Liver (tissue), 9 donors: ENCODE results near the gene FSIP1. TPM values are rescaled to one million over a fixed set of nuclear protein-coding genes. Genes with fewer than 3 reads are reported as not detected.

Source experiments
- DNase-seq: peaks from one replicate; pipeline ENCODE4 v3.0.0-alpha.2; 2017; ENCODE audit warnings: low spot score
- H3K27ac ChIP-seq, 2 donors: one replicate each; pipeline ENCODE4 v1.7.0; 2013; ENCODE audit warnings: inconsistent platforms in 2 of 2, low read length in 2 of 2, control low read depth in 1 of 2, low read depth in 1 of 2, mild to moderate bottlenecking in 1 of 2
- H3K27me3 ChIP-seq, 4 donors: one replicate each; pipeline versions ENCODE4 v1.6.1 to v1.7.0; 2013; ENCODE audit warnings: low read length in 3 of 4, inconsistent platforms in 1 of 4, mild to moderate bottlenecking in 1 of 4, moderate library complexity in 1 of 4; ENCODE audit not compliant: control insufficient read depth in 4 of 4, insufficient read depth in 4 of 4
- H3K36me3 ChIP-seq, 4 donors: one replicate each; pipeline versions ENCODE4 v1.6.1 to v1.7.0; 2013; ENCODE audit warnings: low read length in 3 of 4, mild to moderate bottlenecking in 3 of 4, low read depth in 1 of 4, moderate library complexity in 1 of 4; ENCODE audit not compliant: control insufficient read depth in 4 of 4, insufficient read depth in 3 of 4
- H3K4me1 ChIP-seq, 4 donors: one replicate each; pipeline versions ENCODE4 v1.6.1 to v1.7.0; 2013; ENCODE audit warnings: low read length in 3 of 4, mild to moderate bottlenecking in 3 of 4, moderate library complexity in 1 of 4; ENCODE audit not compliant: control insufficient read depth in 4 of 4, insufficient read depth in 4 of 4
- H3K4me3 ChIP-seq, 3 donors: one replicate each; pipeline versions ENCODE4 v1.6.1 to v1.7.0; 2013; ENCODE audit warnings: low read length in 3 of 3, control low read depth in 1 of 3, low read depth in 1 of 3, mild to moderate bottlenecking in 1 of 3
- H3K9ac ChIP-seq, 2 donors: one replicate each; pipeline ENCODE4 v1.7.0; 2013; ENCODE audit warnings: low read length in 2 of 2, mild to moderate bottlenecking in 2 of 2, moderate library complexity in 2 of 2, control low read depth in 1 of 2, low read depth in 1 of 2
- H3K9me3 ChIP-seq, 4 donors: one replicate each; pipeline versions ENCODE4 v1.6.1 to v1.7.0; 2013; ENCODE audit warnings: low read length in 3 of 4; ENCODE audit not compliant: control insufficient read depth in 4 of 4
- EGR1 ChIP-seq, 2 donors: IDR thresholded peaks; 2 replicates each; pipeline ENCODE4 v1.6.1; 2016 to 2018; ENCODE audit warnings: antibody characterized with exemption in 2 of 2, low read depth in 2 of 2
- FOXA1 ChIP-seq: IDR thresholded peaks from 2 replicates; pipeline ENCODE4 v1.6.1; 2016; ENCODE audit warnings: antibody characterized with exemption
- FOXA2 ChIP-seq: IDR thresholded peaks from 2 replicates; pipeline ENCODE4 v1.6.1; 2016; ENCODE audit warnings: antibody characterized with exemption
- GABPA ChIP-seq, 2 donors: IDR thresholded peaks in 1 of 2; conservative IDR thresholded peaks in 1 of 2; 2 replicates each; pipeline ENCODE4 v1.6.1; 2016; ENCODE audit warnings: antibody characterized with exemption in 2 of 2, mild to moderate bottlenecking in 1 of 2, moderate library complexity in 1 of 2
- HNF4A ChIP-seq, 2 donors: conservative IDR thresholded peaks; 2 replicates each; pipeline ENCODE4 v1.6.1; 2016; ENCODE audit warnings: antibody characterized with exemption in 2 of 2, mild to moderate bottlenecking in 2 of 2
- HNF4G ChIP-seq: IDR thresholded peaks from 2 replicates; pipeline ENCODE4 v1.6.1; 2016; ENCODE audit warnings: antibody characterized with exemption
- JUND ChIP-seq, 2 donors: IDR thresholded peaks; 2 replicates each; pipeline ENCODE4 v1.6.1; 2016; ENCODE audit warnings: antibody characterized with exemption in 2 of 2
- NR2F2 ChIP-seq: IDR thresholded peaks from 2 replicates; pipeline ENCODE4 v1.6.1; 2016; ENCODE audit warnings: antibody characterized with exemption
- RAD21 ChIP-seq, 2 donors: IDR thresholded peaks; 2 replicates each; pipeline ENCODE4 v1.6.1; 2016; ENCODE audit warnings: antibody characterized with exemption in 2 of 2, mild to moderate bottlenecking in 2 of 2
- RXRA ChIP-seq, 2 donors: IDR thresholded peaks; 2 replicates each; pipeline ENCODE4 v1.6.1; 2017 to 2018; ENCODE audit warnings: antibody characterized with exemption in 2 of 2, mild to moderate bottlenecking in 1 of 2
- SP1 ChIP-seq: IDR thresholded peaks from 2 replicates; pipeline ENCODE4 v1.6.1; 2018; ENCODE audit warnings: antibody characterized with exemption, mild to moderate bottlenecking
- TAF1 ChIP-seq: conservative IDR thresholded peaks from 2 replicates; pipeline ENCODE4 v1.6.1; 2016; ENCODE audit warnings: antibody characterized with exemption, mild to moderate bottlenecking
- YY1 ChIP-seq: IDR thresholded peaks from 2 replicates; pipeline ENCODE4 v1.6.1; 2016; ENCODE audit warnings: antibody characterized with exemption, mild to moderate bottlenecking
- WGBS: extraction: QIAGEN DNeasy Blood & Tissue Kit; methylation state at CpG from one replicate; pipeline ENCODE4 v1.1.7; 2013; 5-methylcytosine and 5-hydroxymethylcytosine counted together
- polyA plus RNA-seq, 2 donors: library from polyadenylated mRNA; stranded (reverse) in 1 of 2; unstranded in 1 of 2; fragments of 200-250 nt in 1 of 2; fragments of >200 nt in 1 of 2; fragmentation: Nextera tagmentation in 1 of 2; extraction: Ambion mirVana in 1 of 2; gene quantifications; one replicate each; pipeline versions ENCODE4 v1.2.1 to v1.2.3, GENCODE V29; 2013 to 2015
- total RNA-seq, 2 donors: library from RNA; depleted of rRNA; stranded (reverse); fragments of >200 nt; gene quantifications; one replicate each; pipeline ENCODE4 v1.2.3, GENCODE V29; 2014
- TF ChIP-seq, protein P1 (sequence below): IDR thresholded peaks from 2 replicates; pipeline ENCODE4 v1.6.1; 2016; ENCODE audit warnings: antibody characterized with exemption, mild to moderate bottlenecking
- TF ChIP-seq, protein P2 (sequence below): IDR thresholded peaks from 2 replicates; pipeline ENCODE4 v1.6.1; 2016; ENCODE audit warnings: antibody characterized with exemption
- TF ChIP-seq, protein P3 (sequence below): IDR thresholded peaks from 2 replicates; pipeline ENCODE4 v1.6.1; 2016; ENCODE audit warnings: antibody characterized with exemption
- TF ChIP-seq, protein P4 (sequence below): fragments of 150-350 bp; IDR thresholded peaks from 2 replicates; pipeline ENCODE4 v1.5.1; 2017; ENCODE audit warnings: improper control_type of control experiment, low read depth, low read length; ENCODE audit not compliant: missing input control
- TF ChIP-seq, protein P5 (sequence below): IDR thresholded peaks from 2 replicates; pipeline ENCODE4 v1.6.1; 2016; ENCODE audit warnings: antibody characterized with exemption
- donor health status: healthy.
- donor health status: healthy.
- donor health status: healthy.
- donor health status: healthy.
- donor health status: healthy.

FSIP1 gene
- total and polyA plus RNA-seq, 4 donors, result 0.05 to 0.29 (median 0.13) TPM

DNA sequence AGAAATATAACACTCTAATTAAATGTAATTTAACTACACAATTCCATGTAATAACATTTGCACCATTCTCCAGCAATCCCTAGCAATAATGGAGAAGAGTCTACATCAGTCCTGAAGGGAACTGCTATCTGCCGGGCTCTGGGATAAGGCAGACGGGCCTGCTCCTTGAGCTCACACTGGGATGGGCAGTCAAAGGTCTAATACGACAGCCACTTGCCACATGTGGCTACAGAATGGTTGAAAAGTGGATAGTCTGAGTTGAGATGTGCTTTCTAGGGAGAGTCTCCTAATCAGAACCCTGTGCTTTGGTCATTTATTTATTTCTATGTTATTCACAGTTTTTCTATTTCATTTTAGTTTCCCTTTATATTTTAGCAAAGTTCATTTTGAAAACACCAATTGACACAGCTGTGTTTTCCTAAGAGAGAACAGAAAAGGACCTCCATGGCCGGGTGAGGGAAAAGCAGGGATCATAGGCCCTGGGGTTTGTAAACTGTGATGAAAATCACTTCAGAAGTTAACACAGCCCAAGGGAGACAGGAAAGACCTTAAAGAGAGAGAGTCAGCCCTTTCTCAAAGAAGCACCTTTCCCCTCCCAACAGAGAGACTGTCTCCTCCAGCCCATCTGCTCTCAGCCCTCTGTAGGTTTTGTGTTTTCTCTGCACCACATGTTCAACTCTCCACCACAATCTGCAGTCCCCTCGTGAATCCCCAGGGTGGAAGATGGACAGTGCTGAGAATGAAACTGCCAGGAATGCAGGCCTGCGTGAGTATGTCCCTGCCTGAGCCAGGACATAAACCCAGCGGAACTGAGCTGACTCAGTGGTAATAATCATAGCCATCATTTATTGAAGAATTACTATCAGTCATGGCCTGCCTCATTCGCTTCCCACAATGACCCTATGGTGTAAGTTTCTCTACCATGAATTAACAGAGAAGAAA is 11.6 kb downstream of the FSIP1 start:
- WGBS, result 80% methylated on average over 8 of the region's 8 CpGs
- Histone ChIP-seq H3K27ac (no peak overlapping the region), H3K9ac (no peak overlapping the region), H3K36me3 (no peaks in the 10 kb centered on the region), H3K27me3 (no peaks in the 10 kb centered on the region), H3K9me3 (no peaks in the 10 kb centered on the region), H3K4me3 (no peak overlapping the region), H3K4me1 (no peaks in the 10 kb centered on the region)
- no peak for TF ChIP-seq NR2F2
- TF ChIP-seq, protein P1, sequence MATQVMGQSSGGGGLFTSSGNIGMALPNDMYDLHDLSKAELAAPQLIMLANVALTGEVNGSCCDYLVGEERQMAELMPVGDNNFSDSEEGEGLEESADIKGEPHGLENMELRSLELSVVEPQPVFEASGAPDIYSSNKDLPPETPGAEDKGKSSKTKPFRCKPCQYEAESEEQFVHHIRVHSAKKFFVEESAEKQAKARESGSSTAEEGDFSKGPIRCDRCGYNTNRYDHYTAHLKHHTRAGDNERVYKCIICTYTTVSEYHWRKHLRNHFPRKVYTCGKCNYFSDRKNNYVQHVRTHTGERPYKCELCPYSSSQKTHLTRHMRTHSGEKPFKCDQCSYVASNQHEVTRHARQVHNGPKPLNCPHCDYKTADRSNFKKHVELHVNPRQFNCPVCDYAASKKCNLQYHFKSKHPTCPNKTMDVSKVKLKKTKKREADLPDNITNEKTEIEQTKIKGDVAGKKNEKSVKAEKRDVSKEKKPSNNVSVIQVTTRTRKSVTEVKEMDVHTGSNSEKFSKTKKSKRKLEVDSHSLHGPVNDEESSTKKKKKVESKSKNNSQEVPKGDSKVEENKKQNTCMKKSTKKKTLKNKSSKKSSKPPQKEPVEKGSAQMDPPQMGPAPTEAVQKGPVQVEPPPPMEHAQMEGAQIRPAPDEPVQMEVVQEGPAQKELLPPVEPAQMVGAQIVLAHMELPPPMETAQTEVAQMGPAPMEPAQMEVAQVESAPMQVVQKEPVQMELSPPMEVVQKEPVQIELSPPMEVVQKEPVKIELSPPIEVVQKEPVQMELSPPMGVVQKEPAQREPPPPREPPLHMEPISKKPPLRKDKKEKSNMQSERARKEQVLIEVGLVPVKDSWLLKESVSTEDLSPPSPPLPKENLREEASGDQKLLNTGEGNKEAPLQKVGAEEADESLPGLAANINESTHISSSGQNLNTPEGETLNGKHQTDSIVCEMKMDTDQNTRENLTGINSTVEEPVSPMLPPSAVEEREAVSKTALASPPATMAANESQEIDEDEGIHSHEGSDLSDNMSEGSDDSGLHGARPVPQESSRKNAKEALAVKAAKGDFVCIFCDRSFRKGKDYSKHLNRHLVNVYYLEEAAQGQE, result no peak
- TF ChIP-seq TAF1, result no peak
- TF ChIP-seq GABPA (IDR thresholded peaks at IDR 0.05 in 1 of 2, conservative IDR thresholded peaks at IDR 0.05 in 1 of 2), result no peak
- TF ChIP-seq EGR1 (IDR thresholded peaks at IDR 0.05; ENCODE audit: low read depth in 2 of 2), result no peak
- TF ChIP-seq RAD21 (IDR thresholded peaks at IDR 0.05), result no peak
- DNase-seq, result no peak

DNA sequence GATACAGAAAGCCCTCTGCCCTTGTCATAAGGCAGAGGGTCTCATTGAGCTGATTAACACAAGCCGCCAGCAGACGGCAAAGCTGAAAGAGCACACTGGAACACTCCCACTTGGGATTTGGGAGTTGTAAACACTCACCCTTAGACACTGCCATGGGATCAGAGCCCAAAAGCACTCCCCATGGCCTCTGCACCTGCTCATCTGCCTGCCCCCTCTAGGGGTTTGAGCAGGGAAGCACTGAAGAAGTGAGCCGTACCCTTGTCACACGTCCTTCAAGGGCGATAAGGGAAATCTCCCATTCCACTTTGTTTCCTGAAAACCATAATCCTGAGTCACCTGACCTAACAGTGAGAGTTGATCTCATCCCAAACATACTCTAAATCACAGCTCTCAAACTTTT is 14.7 kb downstream of the FSIP1 start:
- no peak for TF ChIP-seq GABPA (IDR thresholded peaks at IDR 0.05 in 1 of 2, conservative IDR thresholded peaks at IDR 0.05 in 1 of 2)
- no peak for TF ChIP-seq EGR1 (IDR thresholded peaks at IDR 0.05; ENCODE audit: low read depth in 2 of 2)
- no peak for TF ChIP-seq RXRA (IDR thresholded peaks at IDR 0.05)
- TF ChIP-seq FOXA2, result no peak
- no peak for TF ChIP-seq YY1
- TF ChIP-seq, protein P2, sequence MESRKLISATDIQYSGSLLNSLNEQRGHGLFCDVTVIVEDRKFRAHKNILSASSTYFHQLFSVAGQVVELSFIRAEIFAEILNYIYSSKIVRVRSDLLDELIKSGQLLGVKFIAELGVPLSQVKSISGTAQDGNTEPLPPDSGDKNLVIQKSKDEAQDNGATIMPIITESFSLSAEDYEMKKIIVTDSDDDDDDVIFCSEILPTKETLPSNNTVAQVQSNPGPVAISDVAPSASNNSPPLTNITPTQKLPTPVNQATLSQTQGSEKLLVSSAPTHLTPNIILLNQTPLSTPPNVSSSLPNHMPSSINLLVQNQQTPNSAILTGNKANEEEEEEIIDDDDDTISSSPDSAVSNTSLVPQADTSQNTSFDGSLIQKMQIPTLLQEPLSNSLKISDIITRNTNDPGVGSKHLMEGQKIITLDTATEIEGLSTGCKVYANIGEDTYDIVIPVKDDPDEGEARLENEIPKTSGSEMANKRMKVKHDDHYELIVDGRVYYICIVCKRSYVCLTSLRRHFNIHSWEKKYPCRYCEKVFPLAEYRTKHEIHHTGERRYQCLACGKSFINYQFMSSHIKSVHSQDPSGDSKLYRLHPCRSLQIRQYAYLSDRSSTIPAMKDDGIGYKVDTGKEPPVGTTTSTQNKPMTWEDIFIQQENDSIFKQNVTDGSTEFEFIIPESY, result no peak
- TF ChIP-seq, protein P1, result no peak
- TF ChIP-seq RAD21 (IDR thresholded peaks at IDR 0.05), result no peak
- TF ChIP-seq HNF4A (conservative IDR thresholded peaks at IDR 0.05), result no peak
- TF ChIP-seq, protein P3, sequence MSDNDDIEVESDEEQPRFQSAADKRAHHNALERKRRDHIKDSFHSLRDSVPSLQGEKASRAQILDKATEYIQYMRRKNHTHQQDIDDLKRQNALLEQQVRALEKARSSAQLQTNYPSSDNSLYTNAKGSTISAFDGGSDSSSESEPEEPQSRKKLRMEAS, result no peak
- TF ChIP-seq JUND (IDR thresholded peaks at IDR 0.05), result no peak
- TF ChIP-seq TAF1, result no peak
- no peak for TF ChIP-seq HNF4G
- TF ChIP-seq, protein P4, sequence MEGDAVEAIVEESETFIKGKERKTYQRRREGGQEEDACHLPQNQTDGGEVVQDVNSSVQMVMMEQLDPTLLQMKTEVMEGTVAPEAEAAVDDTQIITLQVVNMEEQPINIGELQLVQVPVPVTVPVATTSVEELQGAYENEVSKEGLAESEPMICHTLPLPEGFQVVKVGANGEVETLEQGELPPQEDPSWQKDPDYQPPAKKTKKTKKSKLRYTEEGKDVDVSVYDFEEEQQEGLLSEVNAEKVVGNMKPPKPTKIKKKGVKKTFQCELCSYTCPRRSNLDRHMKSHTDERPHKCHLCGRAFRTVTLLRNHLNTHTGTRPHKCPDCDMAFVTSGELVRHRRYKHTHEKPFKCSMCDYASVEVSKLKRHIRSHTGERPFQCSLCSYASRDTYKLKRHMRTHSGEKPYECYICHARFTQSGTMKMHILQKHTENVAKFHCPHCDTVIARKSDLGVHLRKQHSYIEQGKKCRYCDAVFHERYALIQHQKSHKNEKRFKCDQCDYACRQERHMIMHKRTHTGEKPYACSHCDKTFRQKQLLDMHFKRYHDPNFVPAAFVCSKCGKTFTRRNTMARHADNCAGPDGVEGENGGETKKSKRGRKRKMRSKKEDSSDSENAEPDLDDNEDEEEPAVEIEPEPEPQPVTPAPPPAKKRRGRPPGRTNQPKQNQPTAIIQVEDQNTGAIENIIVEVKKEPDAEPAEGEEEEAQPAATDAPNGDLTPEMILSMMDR, result no peak
- no peak for TF ChIP-seq SP1
- no peak for TF ChIP-seq FOXA1
- no peak for TF ChIP-seq NR2F2
- TF ChIP-seq, protein P5, sequence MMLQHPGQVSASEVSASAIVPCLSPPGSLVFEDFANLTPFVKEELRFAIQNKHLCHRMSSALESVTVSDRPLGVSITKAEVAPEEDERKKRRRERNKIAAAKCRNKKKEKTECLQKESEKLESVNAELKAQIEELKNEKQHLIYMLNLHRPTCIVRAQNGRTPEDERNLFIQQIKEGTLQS, result no peak
- H3K4me3 ChIP-seq, result no peak overlapping the region
- H3K9me3 ChIP-seq, result no peaks in the 10 kb centered on the region
- 97% methylated on average over 5 of the region's 5 CpGs for WGBS
- no peaks in the 10 kb centered on the region for H3K36me3 ChIP-seq
- no peak overlapping the region for H3K9ac ChIP-seq
- no peak for DNase-seq
- no peak overlapping the region for H3K27ac ChIP-seq
- H3K27me3 ChIP-seq, result no peaks in the 10 kb centered on the region
- no peaks in the 10 kb centered on the region for H3K4me1 ChIP-seq
